ENCODE measurements around the gene PRR19.
"Not testable (repeated sequence)": the region's sequence is repeated elsewhere in the genome, so short reads cannot be mapped to it uniquely, and the experiment has no call there.

PRR19 gene

DNA sequence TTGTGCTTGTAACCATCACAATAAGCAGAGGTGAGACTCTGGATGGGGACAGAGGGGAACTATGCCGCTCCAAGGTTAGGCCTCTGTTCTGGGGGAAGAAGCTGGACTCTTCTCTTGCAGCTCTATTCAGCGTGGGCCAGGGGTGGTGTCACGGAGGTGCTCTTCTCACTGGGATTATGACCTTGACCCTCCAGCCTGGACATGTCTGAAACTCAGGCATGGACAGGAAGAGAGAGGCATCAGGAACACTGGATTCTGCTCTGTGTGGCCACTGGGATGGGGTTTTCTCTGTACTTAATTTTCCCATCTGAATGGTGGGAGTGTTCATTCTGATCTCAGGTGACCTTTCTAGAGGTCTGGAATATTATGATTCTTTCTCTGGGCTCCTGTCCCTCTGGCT, 31.1 kb downstream of the PRR19 start:
- TF ChIP-seq, protein P1, sequence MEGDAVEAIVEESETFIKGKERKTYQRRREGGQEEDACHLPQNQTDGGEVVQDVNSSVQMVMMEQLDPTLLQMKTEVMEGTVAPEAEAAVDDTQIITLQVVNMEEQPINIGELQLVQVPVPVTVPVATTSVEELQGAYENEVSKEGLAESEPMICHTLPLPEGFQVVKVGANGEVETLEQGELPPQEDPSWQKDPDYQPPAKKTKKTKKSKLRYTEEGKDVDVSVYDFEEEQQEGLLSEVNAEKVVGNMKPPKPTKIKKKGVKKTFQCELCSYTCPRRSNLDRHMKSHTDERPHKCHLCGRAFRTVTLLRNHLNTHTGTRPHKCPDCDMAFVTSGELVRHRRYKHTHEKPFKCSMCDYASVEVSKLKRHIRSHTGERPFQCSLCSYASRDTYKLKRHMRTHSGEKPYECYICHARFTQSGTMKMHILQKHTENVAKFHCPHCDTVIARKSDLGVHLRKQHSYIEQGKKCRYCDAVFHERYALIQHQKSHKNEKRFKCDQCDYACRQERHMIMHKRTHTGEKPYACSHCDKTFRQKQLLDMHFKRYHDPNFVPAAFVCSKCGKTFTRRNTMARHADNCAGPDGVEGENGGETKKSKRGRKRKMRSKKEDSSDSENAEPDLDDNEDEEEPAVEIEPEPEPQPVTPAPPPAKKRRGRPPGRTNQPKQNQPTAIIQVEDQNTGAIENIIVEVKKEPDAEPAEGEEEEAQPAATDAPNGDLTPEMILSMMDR (conservative IDR thresholded peaks at IDR 0.05; ENCODE audit: control insufficient read depth, insufficient read depth, low read depth, low read length): no peak
- DNase-seq (ENCODE audit: low read depth): no peak
- H3K4me3 ChIP-seq (ENCODE audit: control insufficient read depth, low read depth, low read length): no peak overlapping the region

DNA sequence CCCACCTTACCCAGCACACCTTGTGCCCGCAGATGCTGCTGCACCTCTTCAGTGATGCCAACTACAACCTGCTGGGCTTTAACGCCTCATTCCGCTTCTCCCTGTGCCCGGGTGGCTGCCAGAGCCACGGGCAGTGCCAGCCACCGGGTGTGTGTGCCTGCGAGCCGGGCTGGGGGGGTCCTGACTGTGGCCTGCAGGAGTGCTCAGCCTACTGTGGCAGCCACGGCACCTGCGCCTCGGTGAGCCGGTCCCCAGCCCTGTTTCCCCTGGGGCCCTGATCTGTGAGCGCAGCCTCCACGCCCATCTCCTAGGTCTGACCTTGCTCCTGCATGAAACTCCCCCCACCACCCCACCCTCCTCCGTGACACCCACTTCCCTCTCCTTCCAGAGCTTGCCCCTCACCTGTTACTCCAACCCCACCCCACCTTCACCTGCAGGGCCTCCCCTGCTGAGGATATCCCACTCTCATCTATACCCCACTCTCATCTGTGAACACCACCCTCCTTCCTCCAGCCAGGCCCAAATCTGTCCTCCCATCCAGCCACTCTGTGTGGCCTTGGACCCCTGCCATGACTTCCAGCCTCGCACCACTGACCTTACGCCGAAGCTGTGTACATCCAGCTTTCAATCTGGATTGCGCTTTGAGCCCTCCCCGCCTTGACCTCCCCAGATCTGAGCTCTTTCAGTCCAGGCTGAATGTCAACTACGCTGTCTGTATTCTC, 32.2 kb downstream of the PRR19 start:
- TF ChIP-seq, protein P1 (conservative IDR thresholded peaks at IDR 0.05; ENCODE audit: control insufficient read depth, insufficient read depth, low read depth, low read length): no peak
- DNase-seq (ENCODE audit: low read depth): no peak
- H3K4me3 ChIP-seq (ENCODE audit: control insufficient read depth, low read depth, low read length): no peak overlapping the region

DNA sequence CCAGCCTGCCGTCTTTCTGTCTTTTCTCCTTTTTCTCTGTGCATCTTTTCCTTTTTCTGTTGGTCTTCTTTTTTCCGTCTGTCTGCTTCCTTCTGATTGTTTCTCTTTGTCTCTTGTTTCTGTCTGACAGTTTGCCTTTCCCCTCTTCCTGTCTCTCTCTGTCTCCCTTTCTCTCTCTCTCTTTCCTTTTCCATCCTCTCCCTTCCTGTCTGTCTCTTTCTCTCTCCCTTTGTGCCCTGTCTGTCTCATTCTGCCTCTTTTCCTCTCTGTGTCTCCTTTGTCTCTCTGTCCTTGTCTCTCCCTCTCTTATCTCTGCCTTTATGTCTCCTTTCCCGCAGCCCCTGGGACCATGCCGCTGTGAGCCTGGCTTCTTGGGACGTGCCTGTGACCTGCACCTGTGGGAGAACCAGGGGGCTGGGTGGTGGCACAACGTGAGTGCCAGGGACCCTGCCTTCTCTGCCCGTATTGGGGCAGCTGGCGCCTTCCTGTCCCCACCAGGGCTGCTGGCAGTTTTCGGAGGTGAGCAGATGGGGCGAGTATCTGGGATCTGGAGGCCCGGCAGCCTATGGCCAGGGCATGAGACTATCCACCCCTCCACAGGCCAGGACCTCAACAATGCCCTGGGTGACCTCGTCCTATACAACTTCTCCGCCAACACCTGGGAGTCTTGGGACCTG, 32.9 kb downstream of the PRR19 start:
- no peak overlapping the region for H3K4me3 ChIP-seq (ENCODE audit: control insufficient read depth, low read depth, low read length)
- DNase-seq (ENCODE audit: low read depth): no peak
- TF ChIP-seq, protein P1 (conservative IDR thresholded peaks at IDR 0.05; ENCODE audit: control insufficient read depth, insufficient read depth, low read depth, low read length): no peak

DNA sequence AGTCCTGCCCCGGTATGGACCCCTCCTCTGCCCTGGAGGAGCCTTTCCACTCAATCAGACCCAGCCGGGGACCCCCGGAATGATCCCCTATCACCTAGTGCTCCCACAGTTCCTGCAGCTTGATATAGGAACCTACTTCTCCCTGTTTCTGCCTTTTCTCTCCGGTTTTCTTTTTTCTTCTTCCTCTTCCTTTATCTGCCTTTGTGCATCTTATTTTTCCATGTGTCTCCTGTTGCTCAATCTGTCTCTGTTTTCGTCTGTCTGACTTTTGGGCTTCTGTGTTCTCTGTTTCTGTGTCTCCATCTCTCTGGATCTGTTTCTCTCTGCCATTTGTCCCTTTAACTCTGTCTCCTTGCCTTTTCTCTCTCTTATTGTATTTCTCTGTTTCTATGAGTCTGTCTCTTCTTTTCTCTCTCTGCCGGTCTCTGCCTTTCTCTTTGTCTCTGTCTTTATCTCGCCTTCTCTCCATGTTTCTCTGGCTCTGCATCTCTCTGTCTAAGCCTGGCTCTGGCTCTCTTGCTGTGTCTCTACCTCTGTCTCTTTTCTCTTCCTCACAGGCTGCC, 33.5 kb downstream of the PRR19 start:
- TF ChIP-seq, protein P1 (conservative IDR thresholded peaks at IDR 0.05; ENCODE audit: control insufficient read depth, insufficient read depth, low read depth, low read length): no peak
- no peak for DNase-seq (ENCODE audit: low read depth)
- no peak overlapping the region for H3K4me3 ChIP-seq (ENCODE audit: control insufficient read depth, low read depth, low read length)

DNA sequence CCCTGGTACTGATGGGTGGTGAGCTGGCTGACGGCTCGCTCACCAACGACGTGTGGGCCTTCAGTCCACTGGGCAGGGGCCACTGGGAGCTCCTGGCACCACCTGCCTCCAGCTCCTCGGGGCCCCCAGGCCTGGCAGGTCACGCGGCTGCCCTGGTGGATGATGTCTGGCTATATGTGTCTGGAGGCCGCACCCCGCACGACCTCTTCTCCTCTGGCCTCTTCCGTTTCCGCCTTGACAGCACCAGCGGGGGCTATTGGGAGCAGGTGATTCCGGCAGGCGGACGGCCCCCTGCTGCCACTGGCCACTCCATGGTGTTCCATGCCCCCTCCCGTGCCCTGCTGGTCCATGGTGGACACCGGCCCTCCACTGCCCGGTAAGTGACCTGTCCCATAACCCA, 34.0 kb downstream of the PRR19 start:
- TF ChIP-seq, protein P1 (conservative IDR thresholded peaks at IDR 0.05; ENCODE audit: control insufficient read depth, insufficient read depth, low read depth, low read length): no peak
- no peak overlapping the region for H3K4me3 ChIP-seq (ENCODE audit: control insufficient read depth, low read depth, low read length)
- no peak for DNase-seq (ENCODE audit: low read depth)

DNA sequence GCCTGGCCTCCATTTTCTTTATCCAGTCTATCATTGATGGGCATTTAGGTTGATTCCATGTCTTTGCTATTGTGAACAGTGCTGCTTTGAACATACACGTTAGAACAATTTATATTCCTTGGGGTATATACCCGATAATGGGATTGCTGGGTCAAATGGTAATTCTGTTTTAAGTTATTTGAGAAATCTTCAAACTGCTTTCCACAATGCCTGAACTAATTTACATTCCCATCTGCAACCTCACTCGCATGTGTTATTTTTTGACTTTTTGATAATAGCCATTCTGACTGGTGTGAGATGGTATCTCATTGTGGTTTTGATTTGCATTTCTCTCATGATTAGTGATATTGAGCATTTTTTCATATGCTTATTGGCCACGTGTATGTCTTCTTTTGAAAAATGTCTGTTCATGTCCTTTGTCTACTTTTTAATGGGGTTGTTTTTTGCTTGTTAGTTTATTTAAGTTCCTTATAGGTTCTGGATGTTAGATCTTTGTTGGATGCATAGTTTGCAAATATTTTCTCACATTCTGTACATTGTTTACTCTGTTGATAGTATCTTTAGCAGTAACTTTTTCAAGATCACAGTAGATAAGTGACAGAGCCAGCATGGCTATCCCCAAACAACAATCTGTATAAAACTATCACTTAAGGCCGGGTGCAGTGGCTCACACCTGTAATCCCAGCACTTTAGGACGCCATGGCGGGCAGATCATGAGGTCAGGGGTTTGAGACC, 37.4 kb downstream of the PRR19 start:
- not testable (repeated sequence) for H3K4me3 ChIP-seq (ENCODE audit: control insufficient read depth, low read depth, low read length); DNase-seq (ENCODE audit: low read depth)

DNA sequence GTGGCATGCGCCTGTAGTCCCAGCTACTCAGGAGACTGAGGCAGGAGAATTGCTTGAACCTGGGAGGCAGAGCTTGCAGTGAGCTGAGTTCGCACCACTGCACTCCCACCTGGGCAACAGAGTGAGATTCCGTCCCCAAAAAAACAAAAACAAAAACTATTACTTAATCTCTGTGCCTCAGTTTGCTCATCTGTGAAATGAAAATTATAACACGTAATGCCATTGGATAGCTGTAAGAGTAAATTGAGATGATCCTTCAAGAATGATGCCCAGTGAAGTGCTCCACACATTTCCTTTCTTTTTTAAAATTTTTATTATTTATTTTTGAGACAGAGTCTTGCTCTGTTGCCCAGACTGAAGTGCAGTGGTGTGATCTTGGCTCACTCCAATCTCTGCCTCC, 38.0 kb downstream of the PRR19 start:
- not testable (repeated sequence) for DNase-seq (ENCODE audit: low read depth); H3K4me3 ChIP-seq (ENCODE audit: control insufficient read depth, low read depth, low read length)
